Spinal cord (tissue), 10 donors: Measurements from ENCODE around the gene AFTPH. TPM values are rescaled to one million over a fixed set of nuclear protein-coding genes. Genes with fewer than 3 reads are reported as not detected.
A peak's percentile ranks its signal among the peaks of the same experiment; 100 is the strongest.

Experiments
- DNase-seq, 6 donors: peaks; one replicate each; pipeline versions ENCODE4 v3.0.0 to v3.0.0-alpha.2; 2013 to 2015; ENCODE audit warnings: low spot score in 6 of 6, low read depth in 4 of 6
- H3K27ac ChIP-seq: one replicate; pipeline ENCODE4 v1.5.1; 2013; ENCODE audit warnings: low read depth, low read length, control low read depth
- H3K27me3 ChIP-seq: one replicate; pipeline ENCODE4 v1.6.1; 2013; ENCODE audit warnings: low read length; ENCODE audit not compliant: control insufficient read depth, insufficient read depth
- H3K36me3 ChIP-seq: one replicate; pipeline ENCODE4 v1.6.1; 2013; ENCODE audit warnings: low read length; ENCODE audit not compliant: control insufficient read depth, insufficient read depth
- H3K4me1 ChIP-seq: one replicate; pipeline ENCODE4 v1.6.1; 2013; ENCODE audit warnings: low read length; ENCODE audit not compliant: control insufficient read depth, insufficient read depth
- H3K4me3 ChIP-seq: one replicate; pipeline ENCODE4 v1.5.1; 2013; ENCODE audit warnings: low read depth, low read length, control low read depth
- H3K9me3 ChIP-seq: one replicate; pipeline ENCODE4 v1.6.1; 2013; ENCODE audit warnings: low read length; ENCODE audit not compliant: control insufficient read depth, insufficient read depth
- WGBS: methylation state at CpG from one replicate; pipeline ENCODE4 v1.1.5; 2013; ENCODE audit warnings: missing lambda C conversion rate; ENCODE audit not compliant: insufficient coverage; 5-methylcytosine and 5-hydroxymethylcytosine counted together
- polyA plus RNA-seq, 2 donors: library from polyadenylated mRNA; unstranded; fragments of 120-200 nt; gene quantifications; one replicate each; pipeline ENCODE4 v1.2.1, GENCODE V29; 2013; ENCODE audit not compliant: insufficient read length in 2 of 2
- total RNA-seq, 2 donors: library from RNA; depleted of rRNA in 1 of 2; stranded (reverse); fragments of 120-200 nt in 1 of 2; fragments of >200 nt in 1 of 2; gene quantifications; one replicate each; pipeline versions ENCODE4 v1.2.3 to v1.2.4, GENCODE V29; 2013 to 2014
- donor health status: healthy.

The AFTPH gene
- total and polyA plus RNA-seq, 4 donors, result 38.0 to 63.6 (median 50.6) TPM

GRCh38 chr2:64581018-64581417 lies 56.9 kb downstream of the AFTPH start:
- no peak overlapping the region for H3K4me3 ChIP-seq
- no peak for DNase-seq
- no peak overlapping the region for H3K27ac ChIP-seq
- no peaks in the 10 kb centered on the region for H3K4me1 ChIP-seq
- H3K36me3 ChIP-seq, result no peaks in the 10 kb centered on the region
- H3K9me3 ChIP-seq, result no peaks in the 10 kb centered on the region
- 85% methylated on average over 1 of the region's 2 CpGs for WGBS
- no peaks in the 10 kb centered on the region for H3K27me3 ChIP-seq

GRCh38 chr2:64581777-64582539 lies 57.8 kb downstream of the AFTPH start:
- no peaks in the 10 kb centered on the region for H3K4me1 ChIP-seq
- H3K36me3 ChIP-seq, result no peaks in the 10 kb centered on the region
- 100% methylated on average over 1 of the region's 1 CpG for WGBS

GRCh38 chr2:64582774-64583340 lies 58.7 kb downstream of the AFTPH start:
- no peaks in the 10 kb centered on the region for H3K9me3 ChIP-seq
- H3K36me3 ChIP-seq, result no peaks in the 10 kb centered on the region
- H3K27me3 ChIP-seq, result no peaks in the 10 kb centered on the region
- no peak for DNase-seq
- no peak overlapping the region for H3K4me3 ChIP-seq
- no peaks in the 10 kb centered on the region for H3K4me1 ChIP-seq
- no CpG with 5 or more reads among the region's 5 CpGs for WGBS
- no peak overlapping the region for H3K27ac ChIP-seq

More at GRCh38 chr2:64581777-64582539, 57.8 kb downstream of the AFTPH start:
- DNase-seq, result no peak
- Histone ChIP-seq H3K27ac (no peak overlapping the region), H3K4me3 (no peak overlapping the region), H3K27me3 (no peaks in the 10 kb centered on the region), H3K9me3 (no peaks in the 10 kb centered on the region)

- Histone ChIP-seq H3K4me3 (no peak overlapping the region), H3K9me3 (no peaks in the 10 kb centered on the region), H3K36me3 (no peaks in the 10 kb centered on the region), H3K27ac (no peak overlapping the region), H3K27me3 (no peaks in the 10 kb centered on the region), H3K4me1 (no peaks in the 10 kb centered on the region)
- no CpG with 5 or more reads among the region's 4 CpGs for WGBS
- DNase-seq, result no peak
Measured at GRCh38 chr2:64586054-64586453, 61.9 kb downstream of the AFTPH start.

- H3K27me3 ChIP-seq, result no peaks in the 10 kb centered on the region
- H3K27ac ChIP-seq, result no peak overlapping the region
- no peak overlapping the region for H3K4me3 ChIP-seq
- H3K36me3 ChIP-seq, result no peaks in the 10 kb centered on the region
- H3K9me3 ChIP-seq, result no peaks in the 10 kb centered on the region
- peak in 4 of 6 donors; percentile 39 to 89 (median 68) for DNase-seq
- H3K4me1 ChIP-seq, result no peaks in the 10 kb centered on the region
- WGBS, result 80% methylated on average over 1 of the region's 6 CpGs
Measured at GRCh38 chr2:64586883-64587481, 62.9 kb downstream of the AFTPH start.

- H3K9me3 ChIP-seq, result no peaks in the 10 kb centered on the region
- no peak for DNase-seq
- no peak overlapping the region for H3K27ac ChIP-seq
- no peak overlapping the region for H3K4me3 ChIP-seq
- no peaks in the 10 kb centered on the region for H3K27me3 ChIP-seq
- H3K36me3 ChIP-seq, result no peaks in the 10 kb centered on the region
- no peaks in the 10 kb centered on the region for H3K4me1 ChIP-seq
Measured at GRCh38 chr2:64587561-64587960, 63.4 kb downstream of the AFTPH start.

- no peak overlapping the region for H3K4me3 ChIP-seq
- no peaks in the 10 kb centered on the region for H3K27me3 ChIP-seq
- no peak for DNase-seq
- no peaks in the 10 kb centered on the region for H3K36me3 ChIP-seq
- no peaks in the 10 kb centered on the region for H3K9me3 ChIP-seq
- WGBS, result 83% methylated on average over 3 of the region's 4 CpGs
- no peak overlapping the region for H3K27ac ChIP-seq
- no peaks in the 10 kb centered on the region for H3K4me1 ChIP-seq
Measured at GRCh38 chr2:64591188-64591587, 67.1 kb downstream of the AFTPH start.

GRCh38 chr2:64593035-64593655 lies 69.0 kb downstream of the AFTPH start:
- Histone ChIP-seq H3K4me1 (no peaks in the 10 kb centered on the region), H3K27ac (no peak overlapping the region), H3K4me3 (no peak overlapping the region), H3K9me3 (no peaks in the 10 kb centered on the region), H3K36me3 (no peaks in the 10 kb centered on the region), H3K27me3 (no peaks in the 10 kb centered on the region)
- no peak for DNase-seq
- WGBS, result 100% methylated on average over 1 of the region's 4 CpGs

GRCh38 chr2:64594226-64594989 lies 70.3 kb downstream of the AFTPH start:
- Histone ChIP-seq H3K4me3 (no peak overlapping the region), H3K9me3 (no peaks in the 10 kb centered on the region), H3K27me3 (no peaks in the 10 kb centered on the region), H3K4me1 (no peaks in the 10 kb centered on the region), H3K36me3 (no peaks in the 10 kb centered on the region), H3K27ac (no peak overlapping the region)
- DNase-seq, result no peak
- WGBS, result 77% methylated on average over 3 of the region's 7 CpGs
